HG03066 (cell line): ENCODE results near the gene ZNG1B.
"Not testable (repeated sequence)": the region's sequence is repeated elsewhere in the genome, so short reads cannot be mapped to it uniquely, and the experiment has no call there.

Experiments used
- ATAC-seq: cut with Tn5 transposase; IDR thresholded peaks from one replicate; pipeline ENCODE4 v1.9.1; 2021; ENCODE audit warnings: low read depth; ENCODE audit not compliant: unreplicated experiment

The ZNG1B gene

DNA sequence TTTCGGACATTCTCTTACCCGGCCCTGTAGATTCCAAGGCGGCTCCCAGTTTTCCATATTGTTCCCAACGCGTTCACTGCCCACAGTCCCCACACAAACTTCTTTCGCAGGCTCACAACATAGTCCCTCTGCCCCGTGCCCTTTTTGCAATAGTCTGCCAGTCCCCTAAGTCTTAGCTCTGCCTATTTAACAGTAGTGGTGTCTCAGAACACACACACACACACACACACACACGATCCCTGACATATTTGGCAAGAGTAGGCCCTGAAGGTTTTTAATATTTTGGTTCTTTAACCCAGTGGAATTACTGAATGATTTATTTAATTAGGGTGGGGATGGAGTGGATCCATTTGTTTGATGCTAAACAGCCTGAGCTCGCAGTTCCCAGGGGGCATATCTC is 105.0 kb downstream of the ZNG1B start:
- ATAC-seq, result not testable (repeated sequence)
